Subcutaneous abdominal adipose tissue (tissue), 5 donors: ENCODE measurements around the gene LAD1.

ENCODE experiments used
- H3K27ac ChIP-seq: one replicate; pipeline ENCODE4 v1.7.0; 2013; ENCODE audit warnings: low read depth, mild to moderate bottlenecking, inconsistent platforms, low read length, moderate library complexity
- H3K27me3 ChIP-seq, 5 donors: one replicate each; pipeline ENCODE4 v1.7.0; 2013; ENCODE audit warnings: low read length in 5 of 5, inconsistent platforms in 1 of 5; ENCODE audit not compliant: control insufficient read depth in 5 of 5, insufficient read depth in 4 of 5
- H3K36me3 ChIP-seq, 5 donors: one replicate each; pipeline ENCODE4 v1.7.0; 2013; ENCODE audit warnings: low read length in 5 of 5; ENCODE audit not compliant: control insufficient read depth in 5 of 5, insufficient read depth in 5 of 5
- H3K4me1 ChIP-seq, 5 donors: one replicate each; pipeline ENCODE4 v1.7.0; 2013; ENCODE audit warnings: low read length in 5 of 5, mild to moderate bottlenecking in 3 of 5, moderate library complexity in 1 of 5; ENCODE audit not compliant: control insufficient read depth in 5 of 5, insufficient read depth in 5 of 5
- H3K4me3 ChIP-seq, 5 donors: one replicate each; pipeline ENCODE4 v1.7.0; 2013; ENCODE audit warnings: low read length in 5 of 5, low read depth in 1 of 5
- H3K9ac ChIP-seq, 5 donors: one replicate each; pipeline ENCODE4 v1.7.0; 2013; ENCODE audit warnings: low read length in 5 of 5, mild to moderate bottlenecking in 4 of 5, moderate library complexity in 3 of 5
- H3K9me3 ChIP-seq, 5 donors: one replicate each; pipeline ENCODE4 v1.7.0; 2013; ENCODE audit warnings: low read length in 5 of 5; ENCODE audit not compliant: control insufficient read depth in 5 of 5
- donor health status: healthy.
- donor health status: healthy.
- donor health status: healthy.
- donor health status: healthy.
- donor health status: healthy.

Gene LAD1

DNA sequence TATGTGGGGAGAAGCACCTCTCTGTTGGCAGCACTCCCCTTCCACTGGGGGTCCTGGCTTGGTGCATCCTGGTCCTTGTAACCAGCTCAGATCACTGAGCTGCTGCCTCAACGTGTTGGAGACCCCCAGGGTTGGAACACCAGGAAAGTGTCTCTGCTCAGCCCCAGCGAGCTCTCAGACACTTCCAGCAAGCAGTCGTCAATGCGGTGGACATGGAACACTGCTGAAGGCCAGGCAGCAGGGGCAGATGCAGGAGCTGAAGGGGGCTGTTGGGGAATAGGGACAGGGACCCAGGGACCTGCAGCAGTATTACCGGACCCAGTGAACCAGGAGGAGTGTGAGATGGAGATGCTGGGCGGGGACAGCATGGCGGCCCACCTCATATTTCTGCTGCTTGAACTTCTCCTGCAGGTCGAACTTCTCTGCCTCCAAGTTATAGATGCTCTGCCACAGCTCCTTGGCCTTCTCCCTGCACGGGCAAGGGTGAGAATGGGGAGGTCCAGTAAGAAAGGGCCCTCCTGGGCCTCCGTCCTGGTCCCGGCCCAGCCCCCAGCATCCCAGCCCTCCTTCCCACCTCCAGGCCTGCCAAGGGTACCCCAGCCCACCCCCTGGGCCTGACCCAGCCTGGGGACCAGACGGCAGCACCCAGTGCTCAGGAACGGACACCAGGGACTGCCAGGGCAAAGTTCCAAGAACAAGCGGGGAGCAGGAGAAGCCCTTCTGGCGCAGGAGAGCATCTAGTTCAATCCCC lies 38.0 kb downstream of the LAD1 start:
- no peaks in the 10 kb centered on the region for H3K27me3 ChIP-seq
- H3K9me3 ChIP-seq, result no peaks in the 10 kb centered on the region
- no peak overlapping the region for H3K9ac ChIP-seq
- no peaks in the 10 kb centered on the region for H3K36me3 ChIP-seq
- H3K4me1 ChIP-seq, result peaks cover 0 to 18% (median 0%) of the 10 kb centered on the region in 5 donors
- no peak overlapping the region for H3K4me3 ChIP-seq
- H3K27ac ChIP-seq, result no peak overlapping the region

DNA sequence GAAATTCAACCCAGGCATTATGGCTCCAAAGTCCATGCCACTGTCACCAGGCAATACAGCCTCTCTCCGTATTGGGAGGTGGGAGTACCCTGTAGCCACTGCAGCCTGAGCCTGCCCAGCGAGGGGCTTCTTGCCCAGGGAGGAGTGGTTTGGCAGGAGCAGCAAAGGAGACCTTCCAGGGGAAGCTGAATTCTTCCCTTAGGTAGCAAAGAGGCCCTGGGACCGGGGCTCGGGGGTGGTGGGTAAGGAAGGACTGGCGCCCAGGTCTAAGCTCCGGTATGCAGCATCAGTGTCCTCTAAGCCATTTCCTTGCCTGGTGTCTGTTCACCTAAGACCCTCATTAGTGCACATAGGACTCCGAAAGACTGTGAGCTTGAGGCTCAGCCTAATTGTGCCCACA lies 38.6 kb downstream of the LAD1 start:
- no peak overlapping the region for H3K9ac ChIP-seq
- H3K4me3 ChIP-seq, result no peak overlapping the region
- peaks cover 0 to 18% (median 0%) of the 10 kb centered on the region in 5 donors for H3K4me1 ChIP-seq
- H3K27me3 ChIP-seq, result no peaks in the 10 kb centered on the region
- H3K27ac ChIP-seq, result no peak overlapping the region
- H3K9me3 ChIP-seq, result no peaks in the 10 kb centered on the region
- no peaks in the 10 kb centered on the region for H3K36me3 ChIP-seq

GRCh38 chr1:201359873-201360210 lies 39.3 kb downstream of the LAD1 start:
- H3K9ac ChIP-seq, result no peak overlapping the region
- peaks cover 0 to 18% (median 0%) of the 10 kb centered on the region in 5 donors for H3K4me1 ChIP-seq
- no peaks in the 10 kb centered on the region for H3K36me3 ChIP-seq
- no peaks in the 10 kb centered on the region for H3K27me3 ChIP-seq
- H3K9me3 ChIP-seq, result no peaks in the 10 kb centered on the region
- H3K4me3 ChIP-seq, result no peak overlapping the region
- H3K27ac ChIP-seq, result no peak overlapping the region

GRCh38 chr1:201359031-201359872 lies 39.9 kb downstream of the LAD1 start:
- H3K4me1 ChIP-seq, result peaks cover 0 to 18% (median 0%) of the 10 kb centered on the region in 5 donors
- no peak overlapping the region for H3K4me3 ChIP-seq
- H3K9me3 ChIP-seq, result no peaks in the 10 kb centered on the region
- no peak overlapping the region for H3K27ac ChIP-seq
- no peaks in the 10 kb centered on the region for H3K36me3 ChIP-seq
- H3K9ac ChIP-seq, result no peak overlapping the region
- H3K27me3 ChIP-seq, result peaks cover 0 to 2% (median 0%) of the 10 kb centered on the region in 5 donors

DNA sequence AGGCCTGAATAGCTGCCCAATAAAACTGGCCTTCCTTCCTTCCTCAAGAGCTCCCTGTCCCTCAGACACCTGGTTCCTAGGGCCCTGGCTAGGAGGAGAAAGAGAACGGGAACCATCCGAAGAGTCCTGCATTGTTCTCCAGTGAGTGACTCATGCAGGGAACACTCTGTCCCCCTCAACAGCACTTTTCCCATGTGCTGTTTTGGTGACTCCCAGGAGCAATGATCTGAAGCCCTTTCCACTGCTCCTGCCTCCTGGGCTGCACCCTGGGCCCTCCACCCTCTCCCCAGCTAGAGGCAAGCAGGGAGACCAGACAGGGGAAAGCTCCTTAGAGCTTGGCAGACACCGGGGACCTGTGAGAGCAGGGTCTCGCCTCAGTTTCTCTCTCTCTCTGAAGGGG lies 40.5 kb downstream of the LAD1 start:
- Histone ChIP-seq H3K9me3 (no peaks in the 10 kb centered on the region), H3K36me3 (no peaks in the 10 kb centered on the region), H3K27ac (no peak overlapping the region), H3K27me3 (peaks cover 0 to 7% (median 0%) of the 10 kb centered on the region in 5 donors), H3K4me1 (peaks cover 0 to 18% (median 0%) of the 10 kb centered on the region in 5 donors), H3K9ac (no peak overlapping the region), H3K4me3 (no peak overlapping the region)

- Histone ChIP-seq H3K27me3 (peaks cover 0 to 14% (median 3%) of the 10 kb centered on the region in 5 donors), H3K27ac (no peak overlapping the region), H3K36me3 (no peaks in the 10 kb centered on the region), H3K9ac (no peak overlapping the region), H3K9me3 (no peaks in the 10 kb centered on the region), H3K4me3 (no peak overlapping the region), H3K4me1 (peaks cover 0 to 16% (median 0%) of the 10 kb centered on the region in 5 donors)
Measured at GRCh38 chr1:201357636-201358348, 41.3 kb downstream of the LAD1 start.

DNA sequence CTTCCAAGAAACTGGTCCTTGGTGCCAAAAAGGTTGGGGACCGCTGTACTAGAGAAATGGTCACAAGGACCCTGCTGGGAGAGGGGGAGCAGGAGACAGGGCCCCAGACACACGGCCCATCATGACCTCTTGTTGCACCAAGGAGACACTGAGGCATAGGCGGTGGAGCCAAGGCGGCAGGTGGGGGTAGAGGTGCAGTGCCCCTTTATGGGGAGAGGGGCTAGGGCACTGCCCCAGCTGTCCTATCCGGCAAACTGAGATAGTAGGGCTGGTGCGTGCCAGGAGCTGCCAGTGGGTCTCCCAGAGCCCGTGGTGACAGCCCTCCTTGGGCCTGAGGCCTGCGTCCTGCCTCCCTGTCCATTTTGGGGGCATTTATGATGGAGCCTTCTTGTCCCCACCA lies 41.9 kb downstream of the LAD1 start:
- H3K27ac ChIP-seq, result no peak overlapping the region
- H3K36me3 ChIP-seq, result no peaks in the 10 kb centered on the region
- no peak overlapping the region for H3K9ac ChIP-seq
- no peaks in the 10 kb centered on the region for H3K9me3 ChIP-seq
- peaks cover 0 to 16% (median 0%) of the 10 kb centered on the region in 5 donors for H3K4me1 ChIP-seq
- no peak overlapping the region for H3K4me3 ChIP-seq
- peaks cover 0 to 14% (median 4%) of the 10 kb centered on the region in 5 donors for H3K27me3 ChIP-seq

DNA sequence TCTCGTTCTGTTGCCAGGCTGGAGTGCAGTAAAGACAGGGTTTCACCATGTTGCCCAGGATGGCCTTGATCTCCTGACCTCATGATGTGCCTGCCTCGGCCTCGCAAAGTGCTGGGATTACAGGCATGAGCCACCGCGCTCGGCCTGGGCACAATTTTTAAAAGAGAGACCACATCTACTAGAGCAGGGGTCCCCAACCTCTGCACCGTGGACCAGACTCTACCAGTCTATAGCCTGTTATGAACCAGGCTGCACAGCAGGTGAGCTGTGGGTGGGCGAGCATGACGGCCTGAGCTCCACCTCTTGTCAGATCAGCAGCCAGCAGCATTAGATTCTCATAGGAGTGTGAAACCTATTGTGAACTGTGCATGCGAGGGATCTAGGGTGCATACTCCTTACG lies 42.4 kb downstream of the LAD1 start:
- Histone ChIP-seq H3K9ac (no peak overlapping the region), H3K4me3 (no peak overlapping the region), H3K4me1 (peaks cover 0 to 16% (median 0%) of the 10 kb centered on the region in 5 donors), H3K36me3 (no peaks in the 10 kb centered on the region), H3K27ac (no peak overlapping the region), H3K9me3 (no peaks in the 10 kb centered on the region), H3K27me3 (peaks cover 0 to 14% (median 4%) of the 10 kb centered on the region in 5 donors)

- no peaks in the 10 kb centered on the region for H3K9me3 ChIP-seq
- H3K9ac ChIP-seq, result no peak overlapping the region
- H3K4me3 ChIP-seq, result no peak overlapping the region
- no peaks in the 10 kb centered on the region for H3K36me3 ChIP-seq
- H3K27me3 ChIP-seq, result peaks cover 0 to 14% (median 4%) of the 10 kb centered on the region in 5 donors
- H3K4me1 ChIP-seq, result peaks cover 0 to 16% (median 0%) of the 10 kb centered on the region in 5 donors
- no peak overlapping the region for H3K27ac ChIP-seq
Measured at GRCh38 chr1:201356236-201356635, 42.9 kb downstream of the LAD1 start.
